ENCODE measurements around the gene FPR2.

- TF ChIP-seq, protein P1, sequence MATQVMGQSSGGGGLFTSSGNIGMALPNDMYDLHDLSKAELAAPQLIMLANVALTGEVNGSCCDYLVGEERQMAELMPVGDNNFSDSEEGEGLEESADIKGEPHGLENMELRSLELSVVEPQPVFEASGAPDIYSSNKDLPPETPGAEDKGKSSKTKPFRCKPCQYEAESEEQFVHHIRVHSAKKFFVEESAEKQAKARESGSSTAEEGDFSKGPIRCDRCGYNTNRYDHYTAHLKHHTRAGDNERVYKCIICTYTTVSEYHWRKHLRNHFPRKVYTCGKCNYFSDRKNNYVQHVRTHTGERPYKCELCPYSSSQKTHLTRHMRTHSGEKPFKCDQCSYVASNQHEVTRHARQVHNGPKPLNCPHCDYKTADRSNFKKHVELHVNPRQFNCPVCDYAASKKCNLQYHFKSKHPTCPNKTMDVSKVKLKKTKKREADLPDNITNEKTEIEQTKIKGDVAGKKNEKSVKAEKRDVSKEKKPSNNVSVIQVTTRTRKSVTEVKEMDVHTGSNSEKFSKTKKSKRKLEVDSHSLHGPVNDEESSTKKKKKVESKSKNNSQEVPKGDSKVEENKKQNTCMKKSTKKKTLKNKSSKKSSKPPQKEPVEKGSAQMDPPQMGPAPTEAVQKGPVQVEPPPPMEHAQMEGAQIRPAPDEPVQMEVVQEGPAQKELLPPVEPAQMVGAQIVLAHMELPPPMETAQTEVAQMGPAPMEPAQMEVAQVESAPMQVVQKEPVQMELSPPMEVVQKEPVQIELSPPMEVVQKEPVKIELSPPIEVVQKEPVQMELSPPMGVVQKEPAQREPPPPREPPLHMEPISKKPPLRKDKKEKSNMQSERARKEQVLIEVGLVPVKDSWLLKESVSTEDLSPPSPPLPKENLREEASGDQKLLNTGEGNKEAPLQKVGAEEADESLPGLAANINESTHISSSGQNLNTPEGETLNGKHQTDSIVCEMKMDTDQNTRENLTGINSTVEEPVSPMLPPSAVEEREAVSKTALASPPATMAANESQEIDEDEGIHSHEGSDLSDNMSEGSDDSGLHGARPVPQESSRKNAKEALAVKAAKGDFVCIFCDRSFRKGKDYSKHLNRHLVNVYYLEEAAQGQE (tag by site-specific recombination; IDR thresholded peaks at IDR 0.05) = no peak
- TF ChIP-seq CTCF (tag by site-specific recombination; IDR thresholded peaks at IDR 0.05) (no peak), ZNF121 (tag by site-specific recombination; IDR thresholded peaks at IDR 0.05) (no peak)
Measured at GRCh38 chr19:51779181-51779580, 18.2 kb downstream of the FPR2 start.

Data from HEK293 (cell line).